Kidney epithelial cell (primary cell): ENCODE measurements around the gene GRID1. TPM values are rescaled to one million over a fixed set of nuclear protein-coding genes. Genes with fewer than 3 reads are reported as not detected.
A peak's percentile ranks its signal among the peaks of the same experiment; 100 is the strongest.

Experiments used
- DNase-seq: peaks from one replicate; pipeline ENCODE4 v3.0.0-alpha.2; 2010; ENCODE audit warnings: low read depth
- H3K27me3 ChIP-seq: 2 replicates; pipeline ENCODE4 v1.6.0; 2011; ENCODE audit warnings: low read length; ENCODE audit not compliant: control insufficient read depth, insufficient read depth
- H3K36me3 ChIP-seq: 2 replicates; pipeline ENCODE4 v1.5.1; 2011; ENCODE audit warnings: low read length; ENCODE audit not compliant: control insufficient read depth, insufficient read depth
- H3K4me3 ChIP-seq: 2 replicates; pipeline ENCODE4 v1.5.1; 2011; ENCODE audit warnings: low read depth, mild to moderate bottlenecking, control low read depth, low read length
- total RNA-seq: library from RNA; depleted of rRNA; stranded (reverse); fragments of >200 nt; gene quantifications from 2 replicates; pipeline ENCODE4 v1.2.3, GENCODE V29; 2015
- TF ChIP-seq, protein P1 (sequence below): IDR thresholded peaks from 2 replicates; pipeline ENCODE4 v1.5.1; 2011; ENCODE audit warnings: mild to moderate bottlenecking, moderate library complexity, low read length, control low read depth, inconsistent platforms; ENCODE audit not compliant: insufficient read depth, poor library complexity, severe bottlenecking

GRID1 gene
- total RNA-seq, 1 donor from 2014 or later: 0.33 TPM

DNA sequence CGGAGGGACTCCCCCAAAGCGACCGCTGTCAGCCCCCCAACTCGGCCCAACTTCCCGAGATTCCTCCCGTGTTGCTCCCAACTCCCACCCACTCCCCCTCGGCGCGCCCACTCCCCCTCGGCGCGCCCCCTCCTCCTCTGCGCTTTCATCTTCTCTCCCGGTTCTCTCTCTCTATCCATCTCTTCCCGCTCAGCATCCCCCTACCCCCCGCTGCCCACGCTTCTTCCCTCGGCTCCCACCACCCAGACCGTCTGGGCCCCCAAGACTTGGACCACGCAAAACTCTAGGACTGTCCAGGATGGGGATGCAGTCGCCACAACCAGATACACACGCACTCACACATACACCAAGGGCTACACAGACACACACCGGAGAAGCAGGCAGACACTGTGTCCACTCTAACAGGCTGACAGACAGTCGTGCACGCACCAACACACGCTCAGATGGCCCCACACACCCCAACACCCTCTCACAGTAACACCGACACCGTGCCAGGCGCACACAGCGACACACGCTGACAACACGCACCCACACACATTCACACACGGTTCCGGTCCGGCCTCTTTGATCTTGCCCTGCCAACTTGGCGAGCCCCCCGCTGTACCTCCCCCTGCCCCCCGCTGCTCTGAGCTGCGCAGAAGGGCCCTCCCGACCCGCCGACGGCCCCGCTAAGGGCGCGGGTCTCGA lies 1.1 kb downstream of the GRID1 start:
- TF ChIP-seq, protein P1, sequence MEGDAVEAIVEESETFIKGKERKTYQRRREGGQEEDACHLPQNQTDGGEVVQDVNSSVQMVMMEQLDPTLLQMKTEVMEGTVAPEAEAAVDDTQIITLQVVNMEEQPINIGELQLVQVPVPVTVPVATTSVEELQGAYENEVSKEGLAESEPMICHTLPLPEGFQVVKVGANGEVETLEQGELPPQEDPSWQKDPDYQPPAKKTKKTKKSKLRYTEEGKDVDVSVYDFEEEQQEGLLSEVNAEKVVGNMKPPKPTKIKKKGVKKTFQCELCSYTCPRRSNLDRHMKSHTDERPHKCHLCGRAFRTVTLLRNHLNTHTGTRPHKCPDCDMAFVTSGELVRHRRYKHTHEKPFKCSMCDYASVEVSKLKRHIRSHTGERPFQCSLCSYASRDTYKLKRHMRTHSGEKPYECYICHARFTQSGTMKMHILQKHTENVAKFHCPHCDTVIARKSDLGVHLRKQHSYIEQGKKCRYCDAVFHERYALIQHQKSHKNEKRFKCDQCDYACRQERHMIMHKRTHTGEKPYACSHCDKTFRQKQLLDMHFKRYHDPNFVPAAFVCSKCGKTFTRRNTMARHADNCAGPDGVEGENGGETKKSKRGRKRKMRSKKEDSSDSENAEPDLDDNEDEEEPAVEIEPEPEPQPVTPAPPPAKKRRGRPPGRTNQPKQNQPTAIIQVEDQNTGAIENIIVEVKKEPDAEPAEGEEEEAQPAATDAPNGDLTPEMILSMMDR: no peak
- no peak overlapping the region for H3K4me3 ChIP-seq
- H3K36me3 ChIP-seq: no peaks in the 10 kb centered on the region
- no peak for DNase-seq
- H3K27me3 ChIP-seq: peaks cover 81% of the 10 kb centered on the region

DNA sequence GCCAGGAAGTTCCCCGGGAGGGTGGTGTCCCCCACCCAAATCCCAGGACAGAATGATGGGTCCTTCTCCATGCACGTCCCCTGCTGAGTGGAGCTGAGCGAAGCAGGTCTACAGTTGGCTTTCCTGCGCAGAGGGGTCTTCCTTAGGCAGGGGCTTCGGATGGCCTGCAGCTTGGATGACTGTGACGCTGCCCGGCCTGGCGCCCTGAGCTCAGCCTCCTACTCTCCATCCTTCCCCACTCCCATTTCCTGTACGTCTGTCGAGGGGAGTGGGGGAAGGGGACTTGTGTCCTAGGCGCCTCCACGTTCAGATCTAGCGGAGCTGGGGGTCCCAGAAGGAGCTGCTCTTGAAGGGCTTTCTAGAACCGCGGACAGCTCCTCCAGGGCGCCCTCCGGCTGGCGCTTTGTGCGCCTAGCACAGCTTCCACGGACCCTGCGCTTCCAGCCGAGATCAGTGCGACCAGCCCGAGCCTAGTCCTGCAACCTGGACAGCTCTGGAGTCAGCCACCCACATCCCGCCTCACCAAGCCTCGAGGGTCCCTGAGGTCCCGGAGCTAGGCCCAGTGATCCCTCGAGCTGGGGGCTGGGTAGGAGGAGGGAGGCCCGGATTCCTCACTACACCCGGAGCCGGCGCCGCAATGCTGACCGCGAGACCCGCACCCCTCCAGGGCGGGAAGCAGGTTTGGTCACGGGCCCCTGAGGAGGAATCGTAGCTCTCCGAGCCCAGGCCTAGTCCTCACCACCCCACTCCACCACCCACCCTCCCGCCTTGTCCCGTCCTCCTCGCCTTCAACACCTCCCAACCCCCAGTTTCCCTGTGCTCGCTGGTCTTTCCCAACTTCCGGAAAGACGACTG lies 1.9 kb downstream of the GRID1 start:
- H3K36me3 ChIP-seq: no peaks in the 10 kb centered on the region

DNA sequence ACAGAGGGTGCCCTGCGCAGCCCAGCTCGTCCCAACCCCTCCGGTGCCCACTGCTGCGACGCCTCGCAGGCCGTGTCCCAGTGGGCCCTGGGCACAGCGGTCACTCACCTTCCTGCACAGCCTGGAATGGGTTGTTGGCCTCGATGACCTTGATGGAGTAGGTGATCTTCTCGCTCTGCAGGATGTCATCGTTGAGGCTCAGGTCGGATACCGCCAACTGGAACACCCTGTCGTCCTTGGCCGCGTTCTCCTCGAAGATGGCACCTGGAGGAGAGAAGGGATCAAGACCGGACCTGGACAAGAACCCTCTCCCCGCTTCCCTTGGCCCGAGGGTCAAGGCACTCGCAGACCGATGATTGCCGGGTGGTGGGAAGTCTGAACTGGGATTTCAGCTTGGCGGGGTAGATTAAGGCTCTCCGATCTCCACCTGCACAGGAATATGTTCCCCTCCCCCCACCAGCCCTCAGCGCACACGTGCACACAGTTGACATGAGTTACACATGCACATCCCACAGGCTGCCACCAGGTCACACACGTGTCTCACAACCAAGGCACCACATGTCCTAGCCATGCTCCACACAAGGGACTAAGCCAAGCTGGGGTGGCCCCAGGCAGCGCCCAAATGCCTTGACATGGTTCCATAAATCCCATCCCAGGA lies 2.6 kb downstream of the GRID1 start:
- TF ChIP-seq, protein P1: no peak
- Histone ChIP-seq H3K27me3 (peaks cover 71% of the 10 kb centered on the region), H3K36me3 (no peaks in the 10 kb centered on the region), H3K4me3 (no peak overlapping the region)
- DNase-seq: no peak

More for the DNA sequence above, 1.9 kb downstream of the GRID1 start:
- no peak for DNase-seq
- H3K4me3 ChIP-seq: no peak overlapping the region
- TF ChIP-seq, protein P1: no peak
- H3K27me3 ChIP-seq: peaks cover 77% of the 10 kb centered on the region

DNA sequence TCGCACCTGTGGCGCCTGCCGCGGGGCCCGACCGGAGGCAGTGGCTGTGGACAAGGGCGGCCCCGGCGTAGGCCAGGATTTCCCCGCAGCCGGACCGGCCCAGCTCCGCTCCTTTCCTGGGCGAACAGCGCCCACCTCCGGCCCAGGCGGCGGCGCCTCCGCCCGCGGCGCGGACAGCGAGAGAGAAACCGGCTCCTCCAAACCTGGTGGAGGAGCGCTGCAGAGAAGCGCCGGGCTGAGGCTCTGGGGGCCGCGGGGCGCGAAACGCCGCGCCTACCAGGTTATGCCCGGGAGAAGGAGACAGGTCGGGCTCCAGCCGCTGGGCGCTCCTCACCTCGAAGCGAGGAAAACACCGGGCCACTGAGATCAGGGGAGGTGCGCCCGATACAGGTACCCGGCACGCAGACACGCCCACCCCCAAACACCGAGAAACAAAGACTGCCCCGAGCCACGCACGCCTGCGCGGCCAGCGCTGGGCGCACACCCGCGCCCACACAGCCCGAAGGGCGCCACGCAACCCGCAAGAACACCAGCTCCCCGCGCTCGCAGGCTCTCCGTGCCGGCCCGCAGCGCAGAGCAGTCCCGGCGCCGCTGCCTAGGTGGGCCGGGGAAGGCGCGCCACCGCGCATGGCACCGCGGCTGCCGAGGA lies 3.3 kb downstream of the GRID1 start:
- H3K27me3 ChIP-seq: peaks cover 64% of the 10 kb centered on the region
- no peak overlapping the region for H3K4me3 ChIP-seq
- H3K36me3 ChIP-seq: no peaks in the 10 kb centered on the region
- DNase-seq: no peak
- TF ChIP-seq, protein P1: peak; percentile 28

DNA sequence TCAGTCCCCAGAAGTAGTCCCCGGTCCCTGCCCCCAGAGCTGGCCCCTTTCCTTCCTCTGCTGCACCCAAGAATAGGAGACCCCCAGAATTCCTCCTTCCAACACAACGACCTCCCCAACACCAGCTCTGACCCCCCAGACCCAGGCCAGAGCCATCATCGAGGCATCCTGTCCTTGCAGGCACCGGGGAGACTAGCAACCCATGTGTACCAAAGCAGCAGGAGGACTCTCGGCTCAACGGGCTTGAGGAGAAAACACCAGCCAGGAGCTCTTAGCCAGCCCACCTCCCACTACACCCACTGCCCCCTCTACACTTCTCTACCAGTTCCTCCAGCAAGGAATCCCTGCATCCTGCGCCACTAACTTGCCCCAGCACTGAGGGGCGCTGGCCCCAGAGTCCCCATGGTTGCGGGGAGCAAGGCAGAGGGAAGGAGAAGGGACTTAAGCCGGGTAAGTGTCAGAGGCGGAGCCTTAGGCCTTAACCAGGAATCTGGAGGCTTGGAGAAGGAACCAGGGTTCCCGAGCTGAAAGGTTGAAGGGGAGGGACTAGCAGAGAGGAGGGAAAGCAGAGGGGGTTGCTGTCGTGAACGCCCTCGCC lies 3.9 kb downstream of the GRID1 start:
- no peak overlapping the region for H3K4me3 ChIP-seq
- H3K27me3 ChIP-seq: peaks cover 58% of the 10 kb centered on the region
- TF ChIP-seq, protein P1: no peak
- H3K36me3 ChIP-seq: no peaks in the 10 kb centered on the region
- DNase-seq: no peak
